A673 (cell line): ENCODE results near the gene MVK. TPM values are rescaled to one million over a fixed set of nuclear protein-coding genes. Genes with fewer than 3 reads are reported as not detected.

ENCODE experiments used
- BruUV-seq: library from RNA; stranded (reverse); fragments of 400-500 nt; replicated peaks from 2 replicates; lab custom pipeline; 2021; lab: Mats Ljungman, UMichigan
- CTCF ChIA-PET: fragments of 300-600 bp; sonication (Branson Sonifier 250); formaldehyde crosslinking; loops from one replicate; lab custom pipeline; 2022; ENCODE audit warnings: antibody characterized with exemption; lab: Charles Lee
- POLR2A ChIA-PET: fragments of 300-600 bp; sonication (Branson Sonifier 250); formaldehyde crosslinking; loops from one replicate; lab custom pipeline; 2022; ENCODE audit warnings: antibody characterized with exemption; ENCODE audit not compliant: low non-redundant PET; lab: Charles Lee
- DNase-seq: peaks from one replicate; pipeline ENCODE4 v3.0.0-alpha.2; 2015; ENCODE audit warnings: low spot score
- H3K27ac ChIP-seq: fragments of 200-600 bp; sonication (generic); 2 replicates; pipeline ENCODE4 v1.5.1; 2016; ENCODE audit warnings: mixed run types, low read depth, mild to moderate bottlenecking, mixed read lengths, antibody characterized with exemption, low read length; ENCODE audit not compliant: poor library complexity, severe bottlenecking
- H3K27me3 ChIP-seq: fragments of 200-600 bp; sonication (generic); replicated peaks from 2 replicates; pipeline ENCODE4 v1.6.1; 2017; ENCODE audit warnings: mixed run types, low read depth, mild to moderate bottlenecking, mixed read lengths, antibody characterized with exemption, low read length; ENCODE audit not compliant: insufficient read depth, poor library complexity
- H3K36me3 ChIP-seq: fragments of 200-600 bp; sonication (generic); 2 replicates; pipeline ENCODE4 v1.6.1; 2016; ENCODE audit warnings: mixed run types, mild to moderate bottlenecking, mixed read lengths, antibody characterized with exemption, low read length; ENCODE audit not compliant: insufficient read depth, poor library complexity, severe bottlenecking
- H3K4me1 ChIP-seq: fragments of 200-600 bp; sonication (generic); 2 replicates; pipeline ENCODE4 v1.6.1; 2017; ENCODE audit warnings: mixed run types, mild to moderate bottlenecking, mixed read lengths, antibody characterized with exemption, low read length; ENCODE audit not compliant: insufficient read depth, poor library complexity, severe bottlenecking
- H3K4me3 ChIP-seq: fragments of 200-600 bp; sonication (generic); 2 replicates; pipeline ENCODE4 v1.5.1; 2016; ENCODE audit warnings: low read depth, mixed run types, mild to moderate bottlenecking, mixed read lengths, low read length; ENCODE audit not compliant: poor library complexity, severe bottlenecking
- H3K9me3 ChIP-seq: fragments of 200-600 bp; sonication (generic); 2 replicates; pipeline ENCODE4 v1.6.1; 2016; ENCODE audit warnings: mixed run types, low read depth, mild to moderate bottlenecking, mixed read lengths, antibody characterized with exemption, low read length; ENCODE audit not compliant: poor library complexity, severe bottlenecking
- CTCF ChIP-seq: fragments of 300-800, 200-600 bp; sonication (generic); conservative IDR thresholded peaks from 2 replicates; pipeline ENCODE4 v1.5.1; 2017; ENCODE audit warnings: low read depth, mild to moderate bottlenecking, antibody characterized with exemption, low read length, moderate library complexity, mixed read lengths
- EZH2 ChIP-seq: fragments of 200-600 bp; sonication (generic); IDR thresholded peaks from 2 replicates; pipeline ENCODE4 v1.6.1; 2017; ENCODE audit warnings: borderline replicate concordance, low read depth, mild to moderate bottlenecking, mixed read lengths, antibody characterized with exemption, low read length; ENCODE audit not compliant: poor library complexity, severe bottlenecking
- intact Hi-C: fragments of 100-400 bp; cut with micrococcal nuclease; formaldehyde crosslinking; loops from one replicate; pipeline ENCODE4 v1.10.0; 2022; ENCODE audit not compliant: unreplicated experiment
- total RNA-seq: library from RNA; stranded (reverse); gene quantifications from 2 replicates; pipeline ENCODE4 v1.2.3, GENCODE V29; 2021

Gene MVK
- total RNA-seq, 1 experiment from 2014 or later, result 56.0 TPM

DNA sequence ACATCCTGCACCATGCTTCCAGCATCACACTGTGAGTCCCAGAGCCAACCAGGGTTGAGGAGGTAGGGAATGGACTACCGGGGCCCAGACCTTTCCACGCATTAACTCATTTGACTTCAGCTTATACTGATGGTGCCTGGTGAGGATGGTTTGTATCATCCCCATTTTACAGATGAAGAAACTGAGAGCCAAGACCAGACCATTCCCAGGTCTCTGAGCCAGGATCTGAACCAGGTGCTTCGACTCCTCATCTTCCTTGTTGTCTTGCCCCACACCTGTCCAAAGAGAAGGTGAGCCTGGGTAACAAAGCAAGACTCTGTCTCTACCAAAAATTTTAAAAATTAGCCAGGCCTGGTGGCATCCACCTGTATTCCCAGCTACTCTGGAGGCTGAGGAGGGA, 64.4 kb downstream of the MVK start:
- H3K4me1 ChIP-seq, result no peaks in the 10 kb centered on the region
- ChIA-PET POLR2A (interaction anchor here (0.7 kb wide), 1 partner anchor 48 kb away, joined by 5 read pairs; no protein-coding TSS in a partner anchor), CTCF (interaction anchor here (0.5 kb wide), 1 partner anchor 411 kb away, joined by 7 read pairs; no protein-coding TSS in a partner anchor)
- no TSS peak for BruUV-seq
- TF ChIP-seq EZH2 (no peak), CTCF (no peak)
- H3K9me3 ChIP-seq, result no peaks in the 10 kb centered on the region
- DNase-seq, result no peak
- no peak overlapping the region for H3K27ac ChIP-seq
- H3K4me3 ChIP-seq, result no peak overlapping the region
- no peaks in the 10 kb centered on the region for H3K36me3 ChIP-seq
- intact Hi-C loops, result no loop called here
- H3K27me3 ChIP-seq, result no peaks in the 10 kb centered on the region

DNA sequence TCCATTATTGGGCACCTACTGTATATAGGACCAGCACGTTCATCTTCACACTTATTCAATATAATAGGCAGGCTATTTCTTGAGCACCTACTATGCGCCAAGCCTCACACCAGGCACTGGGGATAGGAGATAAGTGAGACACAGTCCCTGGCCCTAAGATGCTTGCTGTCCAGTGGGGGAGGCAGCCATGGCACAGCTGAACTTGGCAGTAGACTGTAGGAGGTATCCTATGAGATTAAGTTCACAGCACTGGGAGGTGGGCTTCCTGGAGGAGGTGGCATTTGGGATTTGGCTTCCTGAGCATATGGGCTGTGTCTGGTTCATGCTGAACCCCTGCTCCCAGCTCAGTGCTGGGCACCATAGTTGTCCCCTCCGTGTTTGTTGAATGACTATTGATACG, 65.1 kb downstream of the MVK start:
- TF ChIP-seq CTCF (no peak), EZH2 (no peak)
- H3K9me3 ChIP-seq, result no peaks in the 10 kb centered on the region
- H3K4me1 ChIP-seq, result no peaks in the 10 kb centered on the region
- intact Hi-C loops, result no loop called here
- no peak for DNase-seq
- no peaks in the 10 kb centered on the region for H3K27me3 ChIP-seq
- BruUV-seq, result no TSS peak
- H3K27ac ChIP-seq, result no peak overlapping the region
- ChIA-PET POLR2A (no interaction called here), CTCF (no interaction called here)
- H3K36me3 ChIP-seq, result no peaks in the 10 kb centered on the region
- H3K4me3 ChIP-seq, result no peak overlapping the region

- ChIA-PET CTCF (interaction anchor here (0.7 kb wide), 1 partner anchor 206 kb away, joined by 3 read pairs; no protein-coding TSS in a partner anchor), POLR2A (no interaction called here)
- DNase-seq, result no peak
- no peak overlapping the region for H3K4me3 ChIP-seq
- no TSS peak for BruUV-seq
- TF ChIP-seq CTCF (no peak), EZH2 (no peak)
- no peaks in the 10 kb centered on the region for H3K36me3 ChIP-seq
- intact Hi-C loops, result no loop called here
- no peaks in the 10 kb centered on the region for H3K27me3 ChIP-seq
- H3K27ac ChIP-seq, result no peak overlapping the region
- H3K4me1 ChIP-seq, result no peaks in the 10 kb centered on the region
- no peaks in the 10 kb centered on the region for H3K9me3 ChIP-seq
Observed at GRCh38 chr12:109639151-109639872, 65.7 kb downstream of the MVK start.
